HEK293 (cell line): ENCODE data around the gene ZNF280D.

ENCODE experiments used
- CTCF ChIA-PET: fragments of 350-600 bp; formaldehyde crosslinking; extraction: SDS; loops from one replicate; lab custom pipeline; 2021; ENCODE audit warnings: antibody characterized with exemption; lab: Yijun Ruan, JAX
- POLR2A ChIA-PET: fragments of 300-600 bp; formaldehyde crosslinking; extraction: SDS; loops from one replicate; lab custom pipeline; 2020; ENCODE audit warnings: antibody characterized with exemption, inconsistent platforms; lab: Yijun Ruan, JAX
- H3K27ac ChIP-seq: fragments of 200-500 bp; sonication (Bioruptor generic); 2 replicates; pipeline ENCODE4 v1.5.1; 2014; ENCODE audit warnings: low read depth, low read length, control low read depth, inconsistent platforms; ENCODE audit errors: extremely low read depth
- H3K36me3 ChIP-seq, 2 experiments: fragments of 200-500 bp in 1 of 2; sonication (Bioruptor generic) in 1 of 2; 1 replicate in 1 of 2; 2 replicates in 1 of 2; pipeline ENCODE4 v1.5.1; 2014 to 2017; ENCODE audit warnings: inconsistent platforms in 2 of 2, low read length in 2 of 2; ENCODE audit not compliant: control insufficient read depth in 2 of 2, insufficient read depth in 1 of 2
- H3K4me1 ChIP-seq: fragments of 200-500 bp; sonication (Bioruptor generic); 2 replicates; pipeline ENCODE4 v1.5.1; 2014; ENCODE audit warnings: mild to moderate bottlenecking, low read length, inconsistent platforms; ENCODE audit not compliant: control insufficient read depth, insufficient read depth
- H3K4me3 ChIP-seq: 2 replicates; pipeline ENCODE4 v1.5.1; 2011; ENCODE audit warnings: low read depth, mild to moderate bottlenecking, control low read depth, low read length, moderate library complexity
- H3K9me3 ChIP-seq: fragments of 200-500 bp; sonication (Bioruptor generic); 2 replicates; pipeline ENCODE4 v1.5.1; 2014; ENCODE audit warnings: low read depth, low read length, inconsistent platforms; ENCODE audit not compliant: control insufficient read depth, insufficient read depth
- MZF1 ChIP-seq: fragments of 450-650 bp; formaldehyde crosslinking; IDR thresholded peaks from 2 replicates; pipeline ENCODE4 v1.5.1; 2017; ENCODE audit warnings: missing biosample characterization, missing genetic modification characterization, borderline replicate concordance
- PRDM10 ChIP-seq: fragments of 450-650 bp; formaldehyde crosslinking; IDR thresholded peaks from 2 replicates; pipeline ENCODE4 v1.5.1; 2016; ENCODE audit warnings: missing biosample characterization, missing genetic modification characterization
- RBAK ChIP-seq: fragments of 450-650 bp; formaldehyde crosslinking; IDR thresholded peaks from 2 replicates; pipeline ENCODE4 v1.5.1; 2016; ENCODE audit warnings: missing biosample characterization, missing genetic modification characterization
- ZBTB11 ChIP-seq: fragments of 450-650 bp; formaldehyde crosslinking; conservative IDR thresholded peaks from 2 replicates; pipeline ENCODE4 v1.5.1; 2016; ENCODE audit warnings: low read depth, missing biosample characterization, missing genetic modification characterization
- ZBTB21 ChIP-seq: fragments of 450-650 bp; formaldehyde crosslinking; IDR thresholded peaks from 2 replicates; pipeline ENCODE4 v1.5.1; 2017; ENCODE audit warnings: missing biosample characterization, missing genetic modification characterization
- ZEB2 ChIP-seq: fragments of 450-650 bp; formaldehyde crosslinking; IDR thresholded peaks from 2 replicates; pipeline ENCODE4 v1.5.1; 2016; ENCODE audit warnings: missing biosample characterization, missing genetic modification characterization
- ZIC2 ChIP-seq: fragments of 450-650 bp; formaldehyde crosslinking; IDR thresholded peaks from 2 replicates; pipeline ENCODE4 v1.5.1; 2016; ENCODE audit warnings: missing biosample characterization, missing genetic modification characterization
- ZNF16 ChIP-seq: fragments of 450-650 bp; formaldehyde crosslinking; IDR thresholded peaks from 2 replicates; pipeline ENCODE4 v1.5.1; 2016; ENCODE audit warnings: low read depth, missing biosample characterization, missing genetic modification characterization
- ZNF18 ChIP-seq: fragments of 450-650 bp; formaldehyde crosslinking; IDR thresholded peaks from 2 replicates; pipeline ENCODE4 v1.5.1; 2016; ENCODE audit warnings: missing biosample characterization, missing genetic modification characterization
- ZNF239 ChIP-seq: fragments of 450-650 bp; formaldehyde crosslinking; IDR thresholded peaks from 2 replicates; pipeline ENCODE4 v1.5.1; 2016; ENCODE audit warnings: missing biosample characterization, missing genetic modification characterization
- ZNF324 ChIP-seq: fragments of 450-650 bp; formaldehyde crosslinking; IDR thresholded peaks from 2 replicates; pipeline ENCODE4 v1.5.1; 2016; ENCODE audit warnings: missing biosample characterization, missing genetic modification characterization
- ZNF341 ChIP-seq: fragments of 450-650 bp; formaldehyde crosslinking; IDR thresholded peaks from 2 replicates; pipeline ENCODE4; 2016; ENCODE audit warnings: low read depth, missing biosample characterization, missing genetic modification characterization
- ZNF561 ChIP-seq: fragments of 450-650 bp; IDR thresholded peaks from 2 replicates; pipeline ENCODE4 v1.5.1; 2018; ENCODE audit warnings: missing biosample characterization, missing genetic modification characterization, borderline replicate concordance
- ZNF610 ChIP-seq: fragments of 450-650 bp; formaldehyde crosslinking; IDR thresholded peaks from 2 replicates; pipeline ENCODE4 v1.5.1; 2016; ENCODE audit warnings: missing biosample characterization, missing genetic modification characterization, borderline replicate concordance
- ZNF626 ChIP-seq: fragments of 450-650 bp; sonication (Bioruptor Pico); formaldehyde crosslinking; IDR thresholded peaks from 2 replicates; pipeline ENCODE4 v1.5.1; 2018; ENCODE audit warnings: missing biosample characterization, missing genetic modification characterization, inconsistent platforms
- ZNF664 ChIP-seq: fragments of 450-650 bp; formaldehyde crosslinking; IDR thresholded peaks from 2 replicates; pipeline ENCODE4 v1.5.1; 2016; ENCODE audit warnings: missing biosample characterization, missing genetic modification characterization
- ZNF692 ChIP-seq: fragments of 450-650 bp; formaldehyde crosslinking; IDR thresholded peaks from 2 replicates; pipeline ENCODE4 v1.5.1; 2016; ENCODE audit warnings: missing biosample characterization, missing genetic modification characterization
- ZNF707 ChIP-seq: fragments of 450-650 bp; formaldehyde crosslinking; IDR thresholded peaks from 2 replicates; pipeline ENCODE4 v1.5.1; 2016; ENCODE audit warnings: missing biosample characterization, missing genetic modification characterization
- ZNF785 ChIP-seq: fragments of 450-650 bp; formaldehyde crosslinking; IDR thresholded peaks from 2 replicates; pipeline ENCODE4 v1.5.1; 2016; ENCODE audit warnings: missing biosample characterization, missing genetic modification characterization

ZNF280D gene

GRCh38 chr15:56741541-56741940 lies 8.2 kb upstream of the ZNF280D start (continued):
- TF ChIP-seq ZBTB11 (tag by site-specific recombination) (no peak), ZNF324 (tag by site-specific recombination) (no peak), RBAK (tag by site-specific recombination) (no peak)

- Histone ChIP-seq H3K36me3 (no peaks in the 10 kb centered on the region), H3K4me3 (no peak overlapping the region), H3K27ac (no peak overlapping the region), H3K9me3 (no peaks in the 10 kb centered on the region), H3K4me1 (peaks cover 5% of the 10 kb centered on the region)
- TF ChIP-seq ZNF239, result no peak
- TF ChIP-seq ZBTB11 (tag by site-specific recombination), result peak; percentile 43
- ChIA-PET POLR2A (no interaction called here), CTCF (interaction anchor here (0.6 to 0.8 kb wide), 4 partner anchors 19 to 1537 kb away, joined by 3 to 5 read pairs (median 3); no protein-coding TSS in a partner anchor)
Observed at GRCh38 chr15:56739964-56740640, 6.8 kb upstream of the ZNF280D start.

GRCh38 chr15:56739474-56739873 lies 6.2 kb upstream of the ZNF280D start:
- TF ChIP-seq ZNF16 (tag by site-specific recombination), result no peak
- no peak for TF ChIP-seq ZEB2 (tag by site-specific recombination)
- TF ChIP-seq ZIC2 (tag by site-specific recombination), result no peak
- TF ChIP-seq ZNF341, result no peak
- no peak for TF ChIP-seq ZNF18 (tag by site-specific recombination)
- TF ChIP-seq ZNF707 (tag by site-specific recombination), result no peak
- no peak for TF ChIP-seq ZNF626 (tag by site-specific recombination)
- TF ChIP-seq ZNF692, result no peak
- no peak for TF ChIP-seq MZF1 (tag by site-specific recombination)
- no peak for TF ChIP-seq ZNF785 (tag by site-specific recombination)
- no peak for TF ChIP-seq ZBTB21 (tag by site-specific recombination)
- TF ChIP-seq ZNF664, result no peak
- TF ChIP-seq PRDM10 (tag by site-specific recombination), result no peak
- TF ChIP-seq ZNF561, result no peak
- TF ChIP-seq ZNF610 (tag by site-specific recombination), result no peak
- Histone ChIP-seq H3K4me3 (no peak overlapping the region), H3K9me3 (no peaks in the 10 kb centered on the region), H3K27ac (no peak overlapping the region), H3K36me3 (no peaks in the 10 kb centered on the region), H3K4me1 (peaks cover 5% of the 10 kb centered on the region)
- ChIA-PET POLR2A (no interaction called here), CTCF (interaction anchor here (0.6 to 0.8 kb wide), 2 partner anchors 20 to 1536 kb away, joined by 3 read pairs; no protein-coding TSS in a partner anchor)
